ENCODE results near the gene RFPL2.
A peak's percentile ranks its signal among the peaks of the same experiment; 100 is the strongest.

RFPL2 gene

GRCh38 chr22:32219026-32219425, 14.2 kb upstream of the RFPL2 start:
- Mint-ChIP-seq H3K4me1 (ENCODE audit: low read depth in 2 of 2) (no peaks in the 10 kb centered on the region), H3K27ac (no peak overlapping the region), H3K27me3 (peaks cover 24 to 33% of the 10 kb centered on the region in 2 donors), H3K9me3 (no peaks in the 10 kb centered on the region), H3K36me3 (ENCODE audit: insufficient read depth) (no peaks in the 10 kb centered on the region), H3K4me3 (no peak overlapping the region)
- ATAC-seq (replicated peaks) (no peak), DNase-seq (no peak)

DNA sequence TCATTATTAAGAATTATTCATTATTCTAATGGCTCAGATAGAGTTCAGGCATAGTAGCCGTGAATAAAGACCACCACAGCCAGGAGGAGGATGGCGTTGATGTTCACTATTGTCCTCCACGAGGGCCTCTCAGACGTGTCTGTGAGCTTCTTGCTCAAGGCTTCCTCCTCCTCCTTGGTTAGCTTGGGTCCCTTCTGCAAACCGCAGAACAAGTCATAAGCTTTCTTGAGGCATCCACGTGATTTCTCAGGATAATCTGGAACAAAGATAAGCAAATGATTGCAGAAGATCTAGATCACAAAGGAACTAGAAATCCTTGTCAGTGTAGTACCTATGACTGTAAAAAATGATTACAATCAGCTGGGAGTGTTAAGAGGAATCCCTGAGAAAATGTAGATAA, 13.6 kb upstream of the RFPL2 start:
- Mint-ChIP-seq H3K27ac (no peak overlapping the region), H3K4me1 (ENCODE audit: low read depth in 2 of 2) (no peaks in the 10 kb centered on the region), H3K4me3 (no peak overlapping the region), H3K27me3 (peaks cover 21 to 29% of the 10 kb centered on the region in 2 donors), H3K9me3 (no peaks in the 10 kb centered on the region), H3K36me3 (ENCODE audit: insufficient read depth) (no peaks in the 10 kb centered on the region)
- no peak for DNase-seq
- ATAC-seq (replicated peaks): no peak

- no peak for ATAC-seq (replicated peaks)
These were observed 12.6 kb upstream of the RFPL2 start for GRCh38 chr22:32217465-32217864.

GRCh38 chr22:32216911-32217310, 12.0 kb upstream of the RFPL2 start:
- no peak overlapping the region for H3K27ac Mint-ChIP-seq

More at GRCh38 chr22:32217465-32217864, 12.6 kb upstream of the RFPL2 start:
- Mint-ChIP-seq H3K36me3 (ENCODE audit: insufficient read depth) (peaks cover 1% of the 10 kb centered on the region), H3K27me3 (peaks cover 19 to 35% of the 10 kb centered on the region in 2 donors), H3K4me3 (no peak overlapping the region), H3K27ac (no peak overlapping the region), H3K9me3 (no peaks in the 10 kb centered on the region), H3K4me1 (ENCODE audit: low read depth in 2 of 2) (no peaks in the 10 kb centered on the region)
- DNase-seq: no peak

DNA sequence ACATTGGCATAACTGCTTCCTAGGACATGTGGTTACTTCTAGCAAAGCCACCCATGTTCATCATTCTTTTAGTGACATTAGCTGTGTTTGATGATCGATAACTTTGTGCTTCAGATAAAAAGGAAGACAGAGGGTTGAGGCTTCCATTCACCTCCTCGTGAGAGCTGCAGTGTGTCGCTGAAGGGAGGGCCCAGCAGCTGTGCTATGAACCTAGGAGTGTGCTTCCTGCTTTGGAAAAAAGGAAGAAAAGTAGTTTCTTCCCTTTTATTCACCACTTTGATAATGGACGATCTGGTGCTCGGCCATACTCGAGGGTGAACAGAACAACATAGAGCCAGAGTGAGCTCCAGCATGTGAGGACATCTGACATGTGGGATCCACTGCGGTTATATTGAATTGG, 6.1 kb upstream of the RFPL2 start:
- Mint-ChIP-seq H3K9me3 (no peaks in the 10 kb centered on the region), H3K4me3 (no peak overlapping the region), H3K36me3 (ENCODE audit: insufficient read depth) (peaks cover 3% of the 10 kb centered on the region), H3K27ac (no peak overlapping the region), H3K4me1 (ENCODE audit: low read depth in 2 of 2) (peaks cover 10 to 12% of the 10 kb centered on the region in 2 donors), H3K27me3 (peaks cover 10 to 44% of the 10 kb centered on the region in 2 donors)
- DNase-seq (no peak), ATAC-seq (replicated peaks) (no peak)

More at GRCh38 chr22:32216911-32217310, 12.0 kb upstream of the RFPL2 start:
- Mint-ChIP-seq H3K9me3 (no peaks in the 10 kb centered on the region), H3K27me3 (peaks cover 19 to 40% of the 10 kb centered on the region in 2 donors), H3K4me3 (no peak overlapping the region), H3K36me3 (ENCODE audit: insufficient read depth) (peaks cover 3% of the 10 kb centered on the region), H3K4me1 (ENCODE audit: low read depth in 2 of 2) (no peaks in the 10 kb centered on the region)
- ATAC-seq (replicated peaks): no peak
- DNase-seq: no peak

GRCh38 chr22:32208681-32209080, 3.8 kb upstream of the RFPL2 start:
- no peak for DNase-seq

GRCh38 chr22:32207971-32208480, 3.2 kb upstream of the RFPL2 start:
- DNase-seq: no peak
- ATAC-seq (replicated peaks): no peak
- H3K4me3 Mint-ChIP-seq: no peak overlapping the region
- no peaks in the 10 kb centered on the region for H3K9me3 Mint-ChIP-seq
- no peak overlapping the region for H3K27ac Mint-ChIP-seq
- peaks cover 3% of the 10 kb centered on the region for H3K36me3 Mint-ChIP-seq (ENCODE audit: insufficient read depth)
- H3K4me1 Mint-ChIP-seq (ENCODE audit: low read depth in 2 of 2): peaks cover 21 to 29% of the 10 kb centered on the region in 2 donors
- peaks cover 21 to 50% of the 10 kb centered on the region in 2 donors for H3K27me3 Mint-ChIP-seq

More at GRCh38 chr22:32208681-32209080, 3.8 kb upstream of the RFPL2 start:
- Mint-ChIP-seq H3K9me3 (no peaks in the 10 kb centered on the region), H3K27me3 (peaks cover 14 to 48% of the 10 kb centered on the region in 2 donors), H3K4me3 (no peak overlapping the region), H3K27ac (no peak overlapping the region), H3K4me1 (ENCODE audit: low read depth in 2 of 2) (peaks cover 16 to 22% of the 10 kb centered on the region in 2 donors), H3K36me3 (ENCODE audit: insufficient read depth) (peaks cover 3% of the 10 kb centered on the region)
- ATAC-seq (replicated peaks): no peak

DNA sequence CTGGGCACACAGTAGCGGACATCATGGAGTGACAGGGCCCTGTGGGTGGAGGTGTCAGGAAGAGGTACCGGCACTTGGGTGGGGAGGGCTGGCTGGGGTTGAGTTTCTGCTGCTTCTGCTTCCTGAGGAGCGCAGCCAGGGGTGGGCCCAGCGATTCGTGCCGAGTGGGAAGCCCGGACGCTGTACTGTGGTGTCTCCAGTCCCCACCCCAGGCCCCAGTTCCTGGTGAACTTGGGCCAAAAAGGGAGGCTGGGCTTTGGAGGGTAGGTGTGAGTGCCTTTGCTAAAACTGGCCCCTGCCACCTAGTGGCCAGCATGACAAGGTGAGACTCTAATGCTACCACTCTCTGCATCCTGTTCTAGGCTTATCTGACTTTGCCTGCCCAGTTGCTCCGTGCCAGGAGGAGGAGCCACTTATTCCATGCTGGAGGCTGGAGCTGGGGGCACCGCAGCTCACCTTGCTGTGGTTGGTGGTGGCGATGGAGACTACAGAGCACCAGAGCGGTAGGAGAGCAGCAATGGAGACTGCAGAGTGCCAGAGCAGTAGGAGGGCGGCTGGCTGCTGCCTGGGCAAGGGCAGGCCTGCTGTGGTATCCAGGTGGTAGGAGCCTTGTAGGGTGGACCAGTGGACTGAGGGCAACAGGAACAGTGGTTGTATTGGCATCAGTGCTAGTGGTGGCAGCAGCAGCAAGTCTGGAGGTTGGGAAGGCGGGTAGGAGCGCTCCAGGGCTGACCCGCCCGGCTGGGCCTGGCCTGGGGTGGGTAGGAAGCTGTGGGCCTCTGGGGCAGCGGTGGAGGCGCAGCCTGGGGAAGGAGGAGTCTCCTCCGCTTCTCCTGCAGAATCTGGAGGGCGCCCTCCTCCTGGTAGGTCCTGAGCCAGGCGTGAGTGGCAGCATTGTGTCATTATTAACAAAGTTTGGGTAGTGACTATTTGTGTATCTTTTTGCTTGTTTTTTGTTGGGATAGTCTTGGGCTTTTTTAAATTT, 2.2 kb upstream of the RFPL2 start:
- H3K27me3 Mint-ChIP-seq: peaks cover 27 to 41% of the 10 kb centered on the region in 2 donors
- H3K27ac Mint-ChIP-seq: no peak overlapping the region

GRCh38 chr22:32205974-32206773, 1.3 kb upstream of the RFPL2 start:
- ATAC-seq (replicated peaks) (no peak), DNase-seq (no peak)
- Mint-ChIP-seq H3K4me3 (peak overlapping the region; percentile 50 to 76), H3K36me3 (ENCODE audit: insufficient read depth) (no peaks in the 10 kb centered on the region), H3K27me3 (peaks cover 29 to 32% of the 10 kb centered on the region in 2 donors), H3K27ac (no peak overlapping the region), H3K4me1 (ENCODE audit: low read depth in 2 of 2) (peaks cover 31 to 36% of the 10 kb centered on the region in 2 donors), H3K9me3 (no peaks in the 10 kb centered on the region)

More for the DNA sequence above, 2.2 kb upstream of the RFPL2 start:
- H3K4me1 Mint-ChIP-seq (ENCODE audit: low read depth in 2 of 2): peaks cover 30 to 33% of the 10 kb centered on the region in 2 donors
- peak overlapping the region; percentile 41 to 50 for H3K4me3 Mint-ChIP-seq
- no peaks in the 10 kb centered on the region for H3K36me3 Mint-ChIP-seq (ENCODE audit: insufficient read depth)
- DNase-seq (peak in 1 of 3 experiments; percentile 21), ATAC-seq (replicated peaks) (peak; percentile 48)
- H3K9me3 Mint-ChIP-seq: no peaks in the 10 kb centered on the region

DNA sequence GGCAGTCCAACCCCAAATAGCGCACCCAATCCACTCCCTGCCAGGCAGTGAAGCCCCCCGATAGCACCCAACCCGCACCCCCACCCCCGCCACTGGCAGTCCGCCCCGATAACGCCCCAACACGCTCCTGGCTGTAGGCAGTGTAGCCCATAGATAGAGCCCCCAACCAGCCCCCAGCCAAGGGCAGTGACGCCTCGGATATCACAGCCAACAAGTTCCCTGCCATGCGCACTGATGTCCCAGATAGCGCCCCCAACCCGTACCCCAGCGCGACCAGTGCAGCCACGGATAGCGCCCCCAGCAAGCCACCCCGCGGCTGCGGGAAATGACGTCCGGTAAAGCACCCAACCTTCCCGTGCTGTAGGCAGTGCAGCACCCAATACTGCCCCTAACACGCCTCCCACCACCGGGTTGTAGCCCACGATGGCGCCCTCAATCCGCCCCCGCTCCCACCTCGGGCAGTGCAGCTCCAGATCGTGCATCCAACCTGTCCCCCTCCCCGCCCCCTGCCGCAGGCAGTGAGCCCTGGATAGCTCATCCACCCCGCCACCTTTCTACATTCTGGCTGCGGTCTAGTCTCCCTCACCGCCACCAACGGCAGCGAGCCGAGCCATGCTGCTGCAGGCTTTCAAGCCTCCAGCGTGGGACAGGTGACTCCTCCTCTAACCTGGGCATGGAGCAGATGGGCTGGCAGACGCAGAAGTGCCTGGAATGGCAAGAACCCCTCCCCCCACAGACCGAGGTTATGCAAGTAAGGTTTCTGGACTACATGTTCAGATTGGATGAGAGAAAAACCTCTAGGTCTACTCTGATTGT, 625 bp downstream of the RFPL2 start:
- Mint-ChIP-seq H3K9me3 (no peaks in the 10 kb centered on the region), H3K4me3 (peak overlapping the region; percentile 53 to 76), H3K36me3 (ENCODE audit: insufficient read depth) (no peaks in the 10 kb centered on the region), H3K27me3 (peaks cover 27 to 29% of the 10 kb centered on the region in 2 donors), H3K27ac (peak overlapping the region in 1 of 2 donors; percentile 27), H3K4me1 (ENCODE audit: low read depth in 2 of 2) (peaks cover 41 to 43% of the 10 kb centered on the region in 2 donors)
- no peak for ATAC-seq (replicated peaks)
- peak in 1 of 3 experiments; percentile 13 for DNase-seq

DNA sequence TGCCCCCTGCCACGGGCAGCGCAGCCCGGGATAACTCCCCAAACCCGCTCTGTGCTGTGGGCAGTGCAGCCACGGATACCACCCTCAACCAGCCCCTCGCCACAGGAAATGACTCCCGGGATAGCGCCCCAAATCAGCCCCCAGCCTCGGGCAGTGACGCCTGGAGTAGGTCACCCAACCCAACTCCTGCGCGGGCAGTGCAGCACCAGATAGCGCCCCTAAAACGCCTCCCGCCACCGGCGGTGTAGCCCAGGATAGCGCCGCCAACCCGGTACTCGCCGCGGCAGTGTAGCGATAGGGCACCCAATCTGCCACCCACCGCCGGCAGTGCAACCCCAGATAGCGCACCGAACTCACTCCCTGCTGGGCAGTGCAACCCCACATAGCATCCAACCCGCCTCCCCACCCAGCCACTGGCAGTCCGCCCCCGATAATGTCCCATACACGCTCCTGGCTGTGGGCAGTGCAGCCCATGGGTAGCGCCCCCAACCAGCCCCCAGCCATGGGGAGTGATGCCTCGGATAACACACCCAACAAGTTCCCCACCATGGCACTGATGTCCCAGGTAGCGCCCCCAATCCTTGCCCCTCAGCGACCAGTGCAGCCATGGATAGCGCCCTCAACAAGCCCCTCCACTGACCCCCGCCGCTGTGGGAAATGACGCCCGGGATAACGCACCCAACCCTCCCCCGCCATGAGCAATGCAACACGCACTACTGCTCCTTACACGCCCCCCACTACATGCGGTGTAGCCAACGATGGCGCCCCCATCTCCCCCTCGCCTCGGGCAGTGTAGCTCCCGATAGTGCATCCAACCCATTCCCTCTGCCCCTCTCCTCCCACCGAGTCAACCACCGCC, 1.5 kb downstream of the RFPL2 start:
- Mint-ChIP-seq H3K27me3 (peaks cover 29 to 35% of the 10 kb centered on the region in 2 donors), H3K4me1 (ENCODE audit: low read depth in 2 of 2) (peaks cover 41 to 43% of the 10 kb centered on the region in 2 donors), H3K4me3 (peak overlapping the region; percentile 53 to 76), H3K27ac (peak overlapping the region in 1 of 2 donors; percentile 51), H3K36me3 (ENCODE audit: insufficient read depth) (no peaks in the 10 kb centered on the region), H3K9me3 (no peaks in the 10 kb centered on the region)
- DNase-seq (no peak), ATAC-seq (replicated peaks) (no peak)
